Ovary (tissue), 3 donors: Measurements from ENCODE around the gene FLRT2.

Experiments used
- CTCF ChIP-seq, 3 donors: fragments of 450-650 bp in 2 of 3; fragments of 200-600 bp in 1 of 3; IDR thresholded peaks; one replicate each; pipeline versions ENCODE4 v1.5.1 to v1.8.0; 2016 to 2022; ENCODE audit warnings: antibody characterized with exemption in 3 of 3, mild to moderate bottlenecking in 1 of 3
- POLR2A ChIP-seq: fragments of 450-650 bp; IDR thresholded peaks from one replicate; pipeline ENCODE4 v1.6.1; 2017; ENCODE audit warnings: antibody characterized with exemption, mild to moderate bottlenecking, moderate library complexity
- donor health status: DM: no; HTN: no; CAD: no.

- TF ChIP-seq CTCF (IDR thresholded peaks at IDR 0.05): no peak
- no peak for TF ChIP-seq POLR2A
Measured at GRCh38 chr14:85573406-85573805, 43.5 kb downstream of the FLRT2 start.
